CMK (cell line): ENCODE results near the gene PPP4R3A.
"Not testable (repeated sequence)": the region's sequence is repeated elsewhere in the genome, so short reads cannot be mapped to it uniquely, and the experiment has no call there.

Experiments used
- DNase-seq: peaks from one replicate; pipeline ENCODE4 v3.0.0-alpha.2; 2010; ENCODE audit warnings: low read depth

Gene PPP4R3A

GRCh38 chr14:91503000-91503504 lies 7.1 kb downstream of the PPP4R3A start:
- no peak for DNase-seq

- DNase-seq = no peak
Measured at GRCh38 chr14:91501951-91502930, 7.9 kb downstream of the PPP4R3A start.

- no peak for DNase-seq
Measured at GRCh38 chr14:91501348-91501747, 8.8 kb downstream of the PPP4R3A start.

GRCh38 chr14:91496790-91497189 lies 13.3 kb downstream of the PPP4R3A start:
- no peak for DNase-seq

GRCh38 chr14:91494392-91495065 lies 15.6 kb downstream of the PPP4R3A start:
- DNase-seq = not testable (repeated sequence)

- DNase-seq = no peak
Measured at GRCh38 chr14:91493169-91493568, 16.9 kb downstream of the PPP4R3A start.

- DNase-seq = no peak
Measured at GRCh38 chr14:91484744-91485143, 25.4 kb downstream of the PPP4R3A start.

GRCh38 chr14:91484186-91484585 lies 25.9 kb downstream of the PPP4R3A start:
- DNase-seq = no peak

- no peak for DNase-seq
Measured at GRCh38 chr14:91482263-91483013, 27.7 kb downstream of the PPP4R3A start.

- no peak for DNase-seq
Measured at GRCh38 chr14:91477388-91477787, 32.7 kb downstream of the PPP4R3A start.

GRCh38 chr14:91473046-91473445 lies 37.1 kb downstream of the PPP4R3A start:
- DNase-seq = no peak

GRCh38 chr14:91470216-91470615 lies 39.9 kb downstream of the PPP4R3A start:
- DNase-seq = no peak

- DNase-seq = no peak
Measured at GRCh38 chr14:91466192-91466591, 43.9 kb downstream of the PPP4R3A start.

GRCh38 chr14:91464615-91465205 lies 45.4 kb downstream of the PPP4R3A start:
- no peak for DNase-seq

- DNase-seq = no peak
Measured at GRCh38 chr14:91458612-91459011, 51.5 kb downstream of the PPP4R3A start.

GRCh38 chr14:91456283-91456682 lies 53.8 kb downstream of the PPP4R3A start:
- no peak for DNase-seq

- DNase-seq = no peak
Measured at GRCh38 chr14:91454580-91454979, 55.5 kb downstream of the PPP4R3A start.

GRCh38 chr14:91454155-91454554 lies 56.0 kb downstream of the PPP4R3A start:
- no peak for DNase-seq

- DNase-seq = no peak
Measured at GRCh38 chr14:91453744-91454143, 56.4 kb downstream of the PPP4R3A start.

GRCh38 chr14:91444335-91445020 lies 65.6 kb downstream of the PPP4R3A start:
- DNase-seq = no peak

GRCh38 chr14:91439345-91439744 lies 70.8 kb downstream of the PPP4R3A start:
- DNase-seq = no peak
